ENCODE results near the gene HS3ST4.
"Not testable (repeated sequence)": the region's sequence is repeated elsewhere in the genome, so short reads cannot be mapped to it uniquely, and the experiment has no call there.

The HS3ST4 gene

DNA sequence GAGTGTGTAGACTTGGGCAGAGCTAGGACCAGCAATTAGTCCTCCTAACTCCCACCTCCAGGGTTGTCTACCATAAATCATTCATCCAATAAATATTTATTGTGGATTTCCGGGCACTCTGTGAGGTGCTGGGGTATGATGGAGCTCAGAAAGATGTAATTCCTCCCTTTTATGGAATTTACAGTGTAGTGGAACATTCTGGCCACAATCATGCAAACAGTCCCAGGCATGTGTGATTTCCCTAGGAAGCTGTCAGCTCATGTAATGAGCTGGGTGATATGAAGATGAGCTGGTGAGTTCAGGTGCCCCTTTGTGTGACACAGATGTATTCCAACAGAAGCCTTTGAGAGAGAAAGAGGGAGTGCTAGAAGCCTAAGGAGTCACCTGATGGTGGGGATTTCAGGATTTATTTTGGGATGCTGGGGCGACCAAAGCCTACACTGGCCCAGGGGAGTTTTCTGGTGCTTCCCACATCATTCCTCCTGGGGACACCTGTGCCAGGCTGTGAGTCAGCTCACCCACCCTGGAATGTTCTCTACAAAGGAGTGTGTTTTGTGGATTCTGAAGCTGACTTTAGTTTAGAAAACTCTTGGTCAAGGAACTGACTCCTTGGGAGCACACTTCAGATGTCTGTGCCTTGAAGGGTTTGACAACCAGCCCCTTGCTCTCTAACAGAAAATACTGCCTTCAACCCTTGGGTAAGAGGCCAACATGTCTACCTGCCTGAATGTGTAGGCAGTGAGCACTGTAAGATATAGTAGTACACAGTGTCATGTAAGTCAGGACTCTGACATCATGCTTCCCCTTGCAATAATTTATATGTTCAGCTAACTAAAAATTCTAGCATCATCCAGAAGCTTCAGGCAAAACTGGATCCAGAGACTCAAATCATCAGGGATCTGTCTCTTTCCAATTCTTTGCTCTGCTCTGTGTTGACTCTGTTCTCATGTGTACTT lies 42.9 kb downstream of the HS3ST4 start:
- no peak for DNase-seq

DNA sequence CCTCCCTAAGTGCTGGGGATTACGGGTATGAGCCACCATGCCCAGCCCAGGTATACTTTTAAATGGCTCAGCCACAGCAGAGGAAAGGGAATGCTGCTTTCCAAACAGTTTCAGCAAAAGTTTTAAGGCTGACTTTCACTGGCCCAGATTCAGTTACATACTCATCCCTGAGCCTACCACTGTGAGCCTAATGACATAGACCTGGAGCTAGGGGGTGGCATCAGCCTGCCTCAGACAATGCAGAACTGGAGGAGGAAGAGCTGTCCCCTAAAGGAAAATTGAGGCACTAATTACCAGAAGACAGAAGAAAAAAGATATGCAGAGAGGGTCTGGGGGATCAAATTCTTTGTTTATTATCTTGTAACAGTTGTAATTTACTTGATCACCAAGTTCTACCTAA lies 43.9 kb downstream of the HS3ST4 start:
- DNase-seq: no peak

DNA sequence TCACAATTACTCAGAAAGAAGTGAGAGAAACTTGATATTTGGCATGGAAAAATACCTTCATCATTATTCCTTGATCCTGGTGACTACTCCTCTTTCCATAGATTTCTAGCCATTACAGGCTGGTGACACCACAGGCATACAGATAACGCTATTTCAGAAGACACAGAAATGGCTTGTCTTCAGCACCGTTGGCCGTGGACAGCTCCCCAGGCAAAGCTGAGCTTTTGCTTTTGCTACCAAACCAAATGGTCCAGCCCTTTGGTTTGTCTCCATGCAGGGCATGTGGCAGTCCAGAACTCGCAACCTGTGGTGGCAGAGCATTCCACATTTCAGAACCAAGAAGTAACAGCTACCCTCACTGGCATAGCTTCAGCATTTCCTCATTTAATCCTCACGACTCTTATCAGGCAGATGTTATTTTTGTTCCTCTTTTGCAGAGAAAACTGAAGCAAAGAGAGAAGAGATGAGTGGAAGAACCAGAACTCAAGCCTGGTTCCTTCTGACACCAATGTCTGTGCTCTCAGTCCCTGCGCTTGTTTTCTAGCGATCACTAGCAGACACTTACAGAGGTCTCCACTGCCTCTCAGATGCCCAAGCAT lies 55.5 kb downstream of the HS3ST4 start:
- DNase-seq: no peak

DNA sequence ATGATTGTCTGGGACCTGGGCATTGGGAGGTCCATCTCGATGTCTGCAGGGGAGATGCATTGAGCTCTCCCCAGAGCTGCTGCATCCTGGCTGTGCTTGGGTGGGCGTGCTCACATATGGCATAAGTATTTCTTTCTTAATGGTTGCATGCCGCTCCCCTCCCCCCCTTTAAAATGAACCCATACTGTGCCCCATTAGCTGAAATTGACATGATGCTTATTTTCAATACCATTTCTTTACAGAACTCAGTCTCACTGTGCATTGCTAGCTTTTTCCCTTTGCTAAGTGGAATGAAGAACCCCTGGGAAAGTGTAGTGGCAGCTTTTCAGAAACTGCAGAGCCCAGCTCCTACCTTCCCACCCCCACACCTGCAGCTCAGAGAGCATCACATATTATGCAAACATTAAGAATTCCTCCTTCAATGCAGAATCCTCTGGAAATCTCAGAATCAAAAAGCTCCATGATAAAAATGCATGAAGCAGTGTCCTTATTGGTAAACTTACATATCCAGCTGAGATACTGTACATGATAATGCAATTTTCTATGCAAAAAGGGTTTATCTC lies 56.4 kb downstream of the HS3ST4 start:
- no peak for DNase-seq

DNA sequence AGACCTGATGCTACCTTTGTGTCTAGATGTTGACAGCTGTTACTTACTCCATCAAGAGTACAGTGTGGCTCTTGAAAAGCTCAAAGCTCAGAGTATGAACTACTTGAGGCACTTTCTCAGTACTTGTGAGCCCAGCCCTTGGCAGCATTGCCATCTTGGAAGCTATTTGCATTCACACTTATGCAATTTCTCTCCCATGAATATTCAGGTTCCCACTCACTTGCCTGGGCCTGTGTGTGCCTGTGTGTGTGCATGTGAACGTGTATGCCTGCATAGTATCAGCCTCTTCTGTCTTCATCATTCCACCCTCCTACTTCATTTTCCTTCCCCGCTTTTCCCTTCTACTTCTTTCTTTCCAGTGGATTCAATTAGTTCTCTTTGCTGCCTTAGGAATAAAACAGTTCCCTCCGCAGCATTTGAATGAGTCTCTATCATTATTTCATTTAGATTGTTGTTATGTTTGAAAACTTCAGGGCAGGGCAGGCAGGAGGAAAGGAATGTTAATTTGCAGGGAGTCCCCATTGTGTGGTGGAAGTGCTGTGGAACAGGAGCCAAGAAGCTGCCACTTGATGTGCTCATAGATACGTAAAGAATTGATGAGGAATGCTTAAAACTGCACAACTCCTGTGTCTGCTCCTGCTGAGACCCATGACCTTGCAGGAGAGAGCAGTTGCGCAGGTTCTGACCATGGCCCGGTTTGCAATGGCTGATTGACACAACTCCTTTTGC lies 58.9 kb downstream of the HS3ST4 start:
- DNase-seq: no peak

DNA sequence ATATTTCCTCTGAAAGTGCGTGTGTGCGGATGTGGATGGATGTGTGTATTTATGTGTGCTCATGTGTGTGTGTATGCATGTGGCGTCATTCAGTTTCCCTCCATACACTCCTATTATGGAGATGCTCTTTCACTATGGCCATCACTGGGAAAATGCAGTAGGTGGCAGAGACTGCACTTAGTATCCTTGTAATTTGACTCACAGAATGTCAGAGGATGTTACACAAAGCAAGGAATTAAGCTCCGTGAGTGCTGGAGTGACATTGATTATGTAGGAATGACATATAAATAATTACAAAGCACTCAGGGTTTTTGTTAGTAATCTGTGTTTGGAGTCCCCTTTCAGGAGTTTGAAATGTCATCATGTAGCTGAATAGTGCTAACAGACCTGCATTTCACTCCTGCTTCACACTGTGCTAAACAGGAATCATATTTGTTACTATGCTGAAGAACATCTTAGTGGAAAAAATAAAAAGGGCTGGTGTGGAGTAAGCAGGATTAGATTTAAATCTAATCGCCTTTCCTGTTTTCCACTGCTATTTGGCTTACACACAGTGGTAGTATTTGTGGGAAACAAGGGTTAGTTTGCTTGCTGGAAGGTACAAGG lies 59.6 kb downstream of the HS3ST4 start:
- no peak for DNase-seq

DNA sequence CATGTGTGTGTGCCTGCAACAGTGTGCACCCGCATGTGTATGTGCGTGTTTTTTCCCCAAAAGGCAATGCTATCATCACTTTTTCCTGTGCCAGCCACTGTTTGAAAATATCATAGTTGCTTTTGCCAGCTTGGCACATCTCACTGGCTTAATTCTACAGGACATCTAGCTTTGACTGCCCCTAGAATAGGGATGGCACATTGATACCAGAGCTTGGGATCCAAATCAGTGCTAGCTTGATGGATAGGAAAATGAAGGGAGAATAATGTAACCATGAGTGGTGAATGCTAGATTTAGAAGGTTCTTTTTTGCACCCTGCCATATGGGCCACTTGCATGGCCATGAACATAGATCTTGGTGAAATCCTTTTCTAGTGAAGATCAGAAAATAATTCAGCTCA lies 72.7 kb downstream of the HS3ST4 start:
- no peak for DNase-seq

DNA sequence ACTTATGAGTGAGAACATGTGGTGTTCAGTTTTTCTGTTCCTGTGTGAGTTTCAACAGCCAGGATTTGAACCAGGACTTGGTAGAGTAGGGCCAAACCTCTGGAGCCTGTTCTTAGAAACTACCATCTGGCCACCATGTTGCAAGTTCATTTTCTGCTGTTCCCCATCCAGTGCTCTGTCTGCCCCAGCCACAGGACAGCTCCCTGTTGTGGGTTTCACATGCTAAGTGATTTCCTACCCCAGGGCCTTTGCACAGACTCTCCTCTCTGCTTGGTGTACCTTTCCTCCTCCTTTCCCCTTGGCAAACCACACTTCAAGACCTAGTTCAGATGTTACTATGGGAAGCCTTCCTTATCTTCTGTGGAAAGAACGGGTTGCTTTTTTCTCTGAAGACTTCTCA lies 79.5 kb downstream of the HS3ST4 start:
- DNase-seq: no peak

DNA sequence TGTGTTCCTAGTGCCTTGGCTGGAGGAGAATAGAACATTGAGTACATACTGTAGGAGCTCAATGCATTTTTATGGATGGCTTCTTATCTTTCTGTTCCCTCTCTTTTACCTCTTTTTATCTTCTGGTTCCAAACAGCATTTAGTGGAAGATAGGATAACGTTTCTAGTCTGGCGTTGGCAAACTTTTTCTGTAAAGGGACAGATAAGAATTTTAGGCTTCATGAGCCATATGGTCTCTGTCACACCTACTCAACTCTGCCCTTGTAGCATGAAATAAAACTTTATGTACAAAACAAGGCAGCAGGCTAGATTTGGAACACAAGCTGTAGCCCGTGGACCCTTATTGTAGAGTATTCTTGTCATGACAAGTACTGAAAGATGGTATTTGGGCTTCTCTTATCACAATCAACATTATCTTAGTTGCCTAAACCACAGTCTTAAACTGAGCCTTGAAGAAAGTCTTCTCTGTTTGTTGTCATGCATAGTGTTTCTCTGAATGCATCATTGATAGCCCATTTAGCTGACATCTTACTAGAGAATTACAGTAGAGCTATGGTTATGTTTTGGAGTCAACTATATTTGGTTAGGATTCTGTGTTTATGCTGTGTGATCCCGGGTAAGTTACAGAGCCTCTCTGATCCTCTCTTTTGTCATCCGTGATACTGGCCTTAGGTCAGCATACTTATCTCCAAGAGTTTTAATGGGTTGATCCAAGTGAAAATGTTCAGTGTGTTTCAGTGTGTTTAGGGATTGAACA lies 80.2 kb downstream of the HS3ST4 start:
- no peak for DNase-seq

DNA sequence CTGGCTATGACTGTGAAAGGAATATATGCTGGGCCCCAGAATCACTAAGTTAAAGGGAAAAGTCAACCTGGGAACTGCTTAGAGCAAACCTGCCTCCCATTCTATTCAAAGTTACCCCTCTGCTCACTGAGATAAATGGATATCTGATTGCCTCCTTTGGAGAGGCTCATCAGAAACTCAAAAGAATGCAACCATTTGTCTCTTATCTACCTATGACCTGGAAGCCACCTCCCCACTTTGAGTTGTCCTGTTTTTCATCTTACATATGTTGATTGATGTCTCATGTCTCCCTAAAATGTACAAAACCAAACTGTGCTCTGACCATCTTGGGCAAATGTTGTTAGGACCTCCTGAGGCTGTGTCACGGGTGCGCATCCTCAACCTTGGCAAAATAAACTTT lies 84.5 kb downstream of the HS3ST4 start:
- DNase-seq: not testable (repeated sequence)

DNA sequence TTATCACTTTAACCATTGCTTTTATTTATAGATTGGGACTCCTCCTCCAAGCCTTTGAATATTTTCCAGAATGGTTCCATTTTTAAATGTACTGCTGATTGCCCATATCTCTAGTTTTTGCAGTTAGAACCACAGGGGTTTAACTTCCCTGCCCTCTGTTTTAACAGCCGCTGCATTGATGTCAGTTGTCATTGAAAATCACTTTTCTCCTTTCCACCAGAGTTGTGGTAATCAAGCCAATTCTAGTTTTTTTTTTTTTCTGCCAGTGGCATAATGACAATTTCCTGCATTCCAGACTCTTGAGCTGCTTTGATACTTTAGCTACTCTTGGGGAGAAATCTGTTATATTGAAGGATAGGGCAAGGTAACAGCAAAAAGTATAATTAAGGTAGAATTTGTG lies 91.5 kb downstream of the HS3ST4 start:
- DNase-seq: no peak

DNA sequence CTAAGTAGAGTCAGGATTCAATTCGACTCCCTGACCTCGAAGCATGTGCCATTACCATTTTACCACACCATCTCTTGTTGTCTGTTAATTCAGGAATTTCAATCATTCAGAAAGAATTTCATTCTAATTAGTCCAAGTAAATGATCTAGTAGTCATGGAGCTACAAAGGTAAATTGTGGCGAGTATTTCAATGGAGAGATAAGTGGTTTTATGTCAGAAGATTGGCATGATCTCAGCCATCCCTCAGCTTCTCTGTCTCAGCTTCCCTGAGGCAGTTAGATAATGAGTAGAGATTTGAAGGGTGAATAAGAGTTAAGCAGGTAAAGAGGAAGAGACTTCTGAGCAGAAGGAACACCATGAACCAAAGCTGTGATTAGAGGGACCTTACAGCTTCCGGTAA lies 93.6 kb downstream of the HS3ST4 start:
- no peak for DNase-seq

DNA sequence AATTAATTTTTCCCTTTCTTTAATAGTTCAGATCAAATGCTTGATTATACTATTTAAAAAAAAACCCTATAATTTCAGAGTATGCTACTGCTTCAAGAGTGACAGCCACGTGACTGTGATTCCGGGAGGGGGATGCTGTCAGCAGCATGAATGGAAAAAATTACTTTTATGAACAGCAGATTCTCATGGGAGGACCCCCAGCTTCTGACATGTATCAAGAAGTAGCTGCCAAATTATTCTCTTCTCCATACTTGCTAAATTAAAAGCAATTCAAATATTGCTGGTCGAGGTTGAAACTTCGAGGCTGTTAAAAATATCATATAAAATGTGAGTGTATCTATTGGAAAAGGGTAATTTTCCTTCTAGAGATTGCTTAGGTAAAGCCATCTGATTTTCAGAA lies 95.0 kb downstream of the HS3ST4 start:
- no peak for DNase-seq

DNA sequence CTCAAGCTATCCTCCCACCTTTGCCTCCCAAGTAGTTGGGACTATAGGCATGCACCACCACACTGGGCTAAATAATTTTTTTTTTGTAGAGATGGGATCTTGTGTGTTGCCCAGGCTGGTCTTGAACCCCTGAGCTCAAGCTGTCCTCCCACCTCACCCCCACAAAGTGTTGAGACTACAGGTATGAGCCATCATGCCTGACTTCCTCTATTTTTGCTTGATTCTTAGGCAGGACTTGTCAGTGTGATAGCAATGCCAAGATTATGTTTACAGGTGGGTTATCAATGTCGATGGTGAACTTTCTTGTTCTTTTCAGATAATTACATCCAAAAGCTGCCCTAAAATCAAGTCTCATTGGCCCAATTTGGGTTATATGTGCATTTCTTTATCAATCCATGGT lies 96.9 kb downstream of the HS3ST4 start:
- no peak for DNase-seq

DNA sequence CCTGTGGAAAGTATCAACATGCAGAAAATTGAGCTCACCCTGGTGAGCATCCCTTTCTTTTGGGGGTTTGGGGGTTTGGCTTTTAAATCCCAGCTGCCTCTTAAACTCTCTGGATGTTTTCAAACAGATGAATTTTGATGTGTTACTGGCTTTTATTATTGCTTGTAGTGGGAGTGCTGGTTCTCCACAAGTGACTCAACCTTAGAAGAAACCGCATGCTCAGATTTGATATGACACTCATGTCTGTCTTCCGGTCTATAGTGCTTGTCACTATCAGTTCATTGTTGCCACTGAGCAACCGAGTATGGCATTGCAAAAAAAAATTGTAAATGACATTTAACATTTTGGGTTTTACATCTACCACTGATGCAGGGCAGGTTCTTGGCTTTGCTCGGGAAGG lies 104.5 kb downstream of the HS3ST4 start:
- DNase-seq: no peak

DNA sequence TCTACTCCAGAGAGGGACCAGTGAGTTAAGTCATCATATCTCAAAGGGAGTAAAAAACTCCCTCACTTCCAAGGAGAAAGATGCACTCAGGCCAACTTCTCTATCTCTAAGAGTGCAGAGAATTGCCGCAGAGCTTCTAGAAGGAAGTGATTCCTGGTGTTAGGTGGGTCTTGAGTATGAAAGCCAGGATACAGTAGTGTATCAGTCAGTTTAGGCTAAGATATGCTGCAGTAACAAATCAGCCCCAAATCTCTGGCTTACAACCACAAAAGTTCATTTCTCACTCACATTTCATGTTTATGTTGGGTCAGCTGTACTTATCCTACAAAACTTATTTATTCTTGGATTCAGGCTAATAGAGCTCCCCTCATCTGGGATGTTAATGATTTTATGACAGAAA lies 106.3 kb downstream of the HS3ST4 start:
- no peak for DNase-seq

DNA sequence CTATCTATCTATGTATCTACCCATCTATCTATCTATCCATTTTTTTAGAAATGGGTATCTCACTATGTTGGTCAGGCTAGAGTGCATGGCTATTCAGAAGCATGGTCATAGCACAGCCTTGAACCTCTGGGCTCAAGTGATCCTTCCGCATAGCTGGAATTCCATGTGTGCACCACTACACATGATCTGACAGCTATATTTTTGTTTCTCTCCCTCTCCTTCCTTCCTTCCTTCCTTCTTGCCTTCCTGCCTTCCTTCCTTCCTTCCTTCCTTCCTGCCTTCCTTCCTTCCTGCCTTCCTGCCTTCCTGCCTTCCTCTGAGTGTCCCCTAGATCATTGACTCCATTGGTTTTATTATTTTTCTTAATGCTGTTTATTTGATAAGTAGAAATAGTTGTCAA lies 108.1 kb downstream of the HS3ST4 start:
- no peak for DNase-seq

DNA sequence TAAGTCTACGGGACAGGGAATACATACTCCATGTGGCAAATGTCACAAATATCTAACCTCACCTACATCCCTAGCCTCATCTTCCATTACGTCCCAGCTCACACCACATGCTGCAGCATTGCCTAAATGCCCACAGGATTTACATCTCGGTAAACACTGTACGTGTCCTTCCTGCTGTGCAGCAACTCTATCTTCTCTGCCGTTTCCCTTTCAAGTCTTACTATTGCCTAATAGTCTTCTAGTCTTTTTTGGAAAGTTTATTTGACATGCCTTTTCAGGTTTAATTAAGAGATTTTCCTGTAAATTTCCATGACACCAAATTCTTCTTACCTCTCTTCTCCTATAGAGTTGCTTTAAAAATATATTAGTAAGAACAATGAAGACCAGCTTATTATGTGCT lies 120.5 kb downstream of the HS3ST4 start:
- no peak for DNase-seq

DNA sequence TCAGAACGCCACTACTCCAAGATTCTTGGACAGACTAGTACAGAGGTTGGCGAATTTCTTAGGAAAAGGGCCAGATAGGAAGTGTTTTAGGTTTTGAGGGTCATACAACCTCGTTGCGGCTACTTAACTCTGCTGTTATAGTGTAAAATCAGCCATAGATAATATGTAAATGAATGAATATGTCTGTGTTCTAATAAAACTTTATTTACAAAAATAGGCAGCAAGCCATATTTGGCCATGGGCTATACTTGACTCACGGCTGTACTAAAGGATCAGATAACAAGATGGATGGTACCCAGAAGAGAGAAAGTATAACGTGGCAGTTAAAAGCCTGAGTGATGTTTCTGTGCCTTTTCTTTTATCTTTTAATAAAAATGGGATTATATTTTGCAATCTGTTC lies 125.5 kb downstream of the HS3ST4 start:
- no peak for DNase-seq

DNA sequence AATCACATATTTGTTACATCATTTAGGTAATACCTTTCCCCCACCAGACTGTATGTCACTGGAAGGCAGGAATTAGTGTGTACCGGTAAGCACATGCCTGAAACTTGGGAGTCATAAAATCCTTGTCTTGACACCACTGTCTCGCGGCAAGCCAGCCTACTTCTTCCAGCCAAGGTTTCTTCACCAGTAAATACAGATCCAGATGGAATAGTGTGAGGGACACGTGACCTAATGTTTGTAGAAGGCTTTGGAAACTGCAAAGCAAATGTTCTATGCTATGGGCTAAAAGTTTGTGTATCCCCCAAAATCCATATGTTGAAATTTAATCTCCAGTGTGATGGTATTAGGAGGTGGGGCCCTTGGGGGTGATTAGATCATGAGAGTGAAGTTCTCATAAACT lies 126.1 kb downstream of the HS3ST4 start:
- DNase-seq: no peak

DNA sequence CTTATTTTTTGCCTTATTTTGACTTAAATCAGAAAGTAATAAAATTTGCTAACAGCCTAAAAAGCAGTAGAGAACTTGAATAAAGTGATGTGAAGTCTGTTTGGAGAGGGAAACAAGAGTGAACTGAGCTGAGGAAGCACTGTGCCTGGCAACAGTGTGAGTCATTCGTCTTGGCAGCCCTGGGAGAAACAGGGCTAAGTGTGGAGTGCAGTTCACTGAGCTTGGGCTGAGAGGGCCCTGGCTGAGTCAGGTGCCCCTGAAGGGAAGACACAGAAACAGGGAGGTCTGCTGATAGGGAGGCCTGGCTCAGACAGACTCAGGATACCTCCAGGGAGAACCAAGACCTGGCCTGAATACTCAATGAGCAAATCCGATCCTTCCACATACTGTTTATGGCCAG lies 132.1 kb downstream of the HS3ST4 start:
- no peak for DNase-seq

DNA sequence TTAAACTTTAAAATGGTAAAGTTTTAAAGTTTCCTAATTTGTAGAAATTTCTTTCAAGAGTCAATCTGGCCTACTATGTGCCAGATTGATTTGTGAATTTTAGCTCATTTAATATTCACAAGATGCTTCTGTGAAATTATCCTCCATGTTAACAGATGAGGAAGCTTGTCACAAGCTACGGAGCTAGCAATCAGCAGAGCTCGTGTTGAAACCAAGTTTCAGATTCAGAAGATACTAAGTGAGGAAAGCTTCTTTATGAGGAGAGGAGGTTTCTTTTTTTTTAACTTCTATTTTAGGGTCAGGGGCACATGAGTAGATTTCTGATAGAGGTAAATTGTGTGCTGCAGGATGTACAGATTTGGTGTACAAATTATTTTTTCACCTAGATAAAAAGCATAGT lies 135.9 kb downstream of the HS3ST4 start:
- DNase-seq: no peak
